GM23338 (cell line): ENCODE measurements around the gene ZDHHC20. TPM values are rescaled to one million over a fixed set of nuclear protein-coding genes. Genes with fewer than 3 reads are reported as not detected.

Experiments used
- ATAC-seq: fragments of 200-7000 bp; cut with Tn5 transposase; 3 replicates; pipeline ENCODE4 v1.9.1; 2020
- DNase-seq: peaks from one replicate; pipeline ENCODE4 v3.0.0-alpha.2; 2015; ENCODE audit warnings: low spot score
- H2AFZ ChIP-seq: fragments of 200-600 bp; sonication (generic); 2 replicates; pipeline ENCODE4 v1.8.0; 2016; ENCODE audit warnings: antibody characterized with exemption, mild to moderate bottlenecking, moderate library complexity
- H3F3A ChIP-seq: fragments of 200-600 bp; sonication (generic); replicated peaks from 2 replicates; pipeline ENCODE4 v1.8.0; 2017; ENCODE audit warnings: antibody characterized with exemption, mixed run types, low read depth
- H3K27ac ChIP-seq: fragments of 200-600 bp; sonication (generic); 2 replicates; pipeline ENCODE4 v1.6.1; 2016; ENCODE audit warnings: low read depth
- H3K27me3 ChIP-seq: fragments of 200-600 bp; sonication (generic); 2 replicates; pipeline ENCODE4 v1.8.0; 2016; ENCODE audit warnings: mild to moderate bottlenecking, mixed run types, moderate library complexity; ENCODE audit not compliant: insufficient read depth
- H3K36me3 ChIP-seq: fragments of 200-600 bp; sonication (generic); 2 replicates; pipeline ENCODE4 v1.8.0; 2016; ENCODE audit warnings: mild to moderate bottlenecking; ENCODE audit not compliant: insufficient read depth
- H3K4me1 ChIP-seq: fragments of 200-600 bp; sonication (generic); 2 replicates; pipeline ENCODE4 v1.8.0; 2016; ENCODE audit warnings: mild to moderate bottlenecking, moderate library complexity; ENCODE audit not compliant: insufficient read depth
- H3K4me2 ChIP-seq: fragments of 200-600 bp; sonication (generic); 2 replicates; pipeline ENCODE4 v1.7.1; 2017; ENCODE audit warnings: mixed run types
- H3K4me3 ChIP-seq: fragments of 200-600 bp; sonication (generic); 2 replicates; pipeline ENCODE4 v1.6.1; 2016; ENCODE audit warnings: mixed run types
- H3K79me2 ChIP-seq: fragments of 200-600 bp; sonication (generic); replicated peaks from 2 replicates; pipeline ENCODE4 v1.8.0; 2017; ENCODE audit warnings: mild to moderate bottlenecking; ENCODE audit not compliant: insufficient read depth
- H3K9me2 ChIP-seq: fragments of 200-600 bp; sonication (generic); 2 replicates; pipeline ENCODE4 v1.8.0; 2017; ENCODE audit not compliant: insufficient read depth
- H4K20me1 ChIP-seq: fragments of 200-600 bp; sonication (generic); replicated peaks from 2 replicates; pipeline ENCODE4 v1.8.0; 2017; ENCODE audit warnings: mild to moderate bottlenecking; ENCODE audit not compliant: insufficient read depth
- H3K27ac Mint-ChIP-seq: 2 replicates; pipeline ENCODE4 v1.8.0; 2020; ENCODE audit warnings: inconsistent platforms, mild to moderate bottlenecking, moderate library complexity, mixed read lengths
- H3K27me3 Mint-ChIP-seq: 3 replicates; pipeline ENCODE4 v1.8.0; 2022; ENCODE audit warnings: low read depth, mild to moderate bottlenecking, moderate library complexity, mixed read lengths, inconsistent platforms; ENCODE audit not compliant: insufficient read depth, poor library complexity
- H3K36me3 Mint-ChIP-seq: 3 replicates; pipeline ENCODE4 v1.8.0; 2021; ENCODE audit warnings: low read depth, mild to moderate bottlenecking, inconsistent platforms, moderate library complexity, mixed read lengths
- H3K4me1 Mint-ChIP-seq: 3 replicates; pipeline ENCODE4 v1.8.0; 2020; ENCODE audit warnings: mild to moderate bottlenecking, inconsistent platforms, mixed read lengths
- H3K4me3 Mint-ChIP-seq: 3 replicates; pipeline ENCODE4 v1.8.0; 2021; ENCODE audit warnings: moderate library complexity, mild to moderate bottlenecking, inconsistent platforms, mixed read lengths
- H3K9me3 Mint-ChIP-seq: 3 replicates; pipeline ENCODE4 v1.8.0; 2020; ENCODE audit warnings: moderate library complexity, mild to moderate bottlenecking, inconsistent platforms, mixed read lengths
- CREB1 ChIP-seq: fragments of 250-450 bp; sonication (Bioruptor Pico); IDR thresholded peaks from 2 replicates; pipeline ENCODE4 v1.5.0; 2020; ENCODE audit warnings: low read depth, mild to moderate bottlenecking, moderate library complexity
- STAT1 ChIP-seq: IDR thresholded peaks from one replicate; pipeline ENCODE4 v1.6.1; 2016; ENCODE audit warnings: antibody characterized with exemption; ENCODE audit not compliant: unreplicated experiment
- ZNF114 ChIP-seq: fragments of 250-450 bp; sonication (Bioruptor Pico); IDR thresholded peaks from 2 replicates; pipeline ENCODE4 v1.5.0; 2020; ENCODE audit warnings: mild to moderate bottlenecking, moderate library complexity
- polyA plus RNA-seq: library from polyadenylated mRNA; unstranded; fragments of >200 nt; fragmentation: Nextera tagmentation; extraction: Ambion mirVana; gene quantifications from 2 replicates; pipeline ENCODE4 v1.2.1, GENCODE V29; 2016
- total RNA-seq: library from RNA; depleted of rRNA; stranded (reverse); fragments of >200 nt; shearing (Covaris generic); gene quantifications from 2 replicates; pipeline ENCODE4 v1.2.3, GENCODE V29; 2014
- TF ChIP-seq, protein P1 (sequence below): IDR thresholded peaks from 2 replicates; pipeline ENCODE4 v1.6.1; 2016; ENCODE audit warnings: antibody characterized with exemption
- TF ChIP-seq, protein P2 (sequence below): IDR thresholded peaks from one replicate; pipeline ENCODE4 v1.6.1; 2018; ENCODE audit warnings: antibody characterized with exemption; ENCODE audit not compliant: unreplicated experiment

The ZDHHC20 gene
- total and polyA plus RNA-seq, 2 experiments from 2014 or later, result 37.7 to 119 TPM

- no peaks in the 10 kb centered on the region for H3K27me3 ChIP-seq
- H3F3A ChIP-seq, result no peaks in the 10 kb centered on the region
- no peak overlapping the region for H3K27ac Mint-ChIP-seq
- no peak for TF ChIP-seq STAT1
- peaks cover 22% of the 10 kb centered on the region for H3K4me1 Mint-ChIP-seq
- H3K4me3 Mint-ChIP-seq, result no peak overlapping the region
- no peaks in the 10 kb centered on the region for H4K20me1 ChIP-seq
- peaks cover 17% of the 10 kb centered on the region for H3K27me3 Mint-ChIP-seq
- no peak overlapping the region for H3K27ac ChIP-seq
- H3K36me3 ChIP-seq, result no peaks in the 10 kb centered on the region
- no peak overlapping the region for H3K4me2 ChIP-seq
- ATAC-seq (no peak), DNase-seq (no peak)
- no peak overlapping the region for H2AFZ ChIP-seq
- no peaks in the 10 kb centered on the region for H3K79me2 ChIP-seq
- peaks cover 3% of the 10 kb centered on the region; the same call in 1 of the 2 replicates for H3K4me1 ChIP-seq
- no peaks in the 10 kb centered on the region for H3K9me3 Mint-ChIP-seq
- no peak overlapping the region for H3K4me3 ChIP-seq
- no peaks in the 10 kb centered on the region for H3K9me2 ChIP-seq
- no peaks in the 10 kb centered on the region for H3K36me3 Mint-ChIP-seq
Measured at GRCh38 chr13:21342699-21343442, 116.2 kb downstream of the ZDHHC20 start.

GRCh38 chr13:21341637-21342422 lies 117.3 kb downstream of the ZDHHC20 start:
- Histone ChIP-seq H2AFZ (no peak overlapping the region), H3K9me2 (no peaks in the 10 kb centered on the region), H3K79me2 (no peaks in the 10 kb centered on the region), H4K20me1 (no peaks in the 10 kb centered on the region), H3K4me2 (no peak overlapping the region), H3K27ac (no peak overlapping the region), H3K4me3 (no peak overlapping the region), H3K4me1 (peaks cover 4% of the 10 kb centered on the region; the same call in 1 of the 2 replicates), H3K27me3 (no peaks in the 10 kb centered on the region), H3F3A (no peaks in the 10 kb centered on the region), H3K36me3 (no peaks in the 10 kb centered on the region)
- peaks cover 19% of the 10 kb centered on the region for H3K27me3 Mint-ChIP-seq
- ATAC-seq (peak; percentile 31), DNase-seq (no peak)
- no peak overlapping the region for H3K4me3 Mint-ChIP-seq
- H3K36me3 Mint-ChIP-seq, result no peaks in the 10 kb centered on the region
- no peaks in the 10 kb centered on the region for H3K9me3 Mint-ChIP-seq
- TF ChIP-seq, protein P1, sequence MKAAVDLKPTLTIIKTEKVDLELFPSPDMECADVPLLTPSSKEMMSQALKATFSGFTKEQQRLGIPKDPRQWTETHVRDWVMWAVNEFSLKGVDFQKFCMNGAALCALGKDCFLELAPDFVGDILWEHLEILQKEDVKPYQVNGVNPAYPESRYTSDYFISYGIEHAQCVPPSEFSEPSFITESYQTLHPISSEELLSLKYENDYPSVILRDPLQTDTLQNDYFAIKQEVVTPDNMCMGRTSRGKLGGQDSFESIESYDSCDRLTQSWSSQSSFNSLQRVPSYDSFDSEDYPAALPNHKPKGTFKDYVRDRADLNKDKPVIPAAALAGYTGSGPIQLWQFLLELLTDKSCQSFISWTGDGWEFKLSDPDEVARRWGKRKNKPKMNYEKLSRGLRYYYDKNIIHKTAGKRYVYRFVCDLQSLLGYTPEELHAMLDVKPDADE, result no peak
- TF ChIP-seq ZNF114 (CRISPR knock-in tag) (no peak), CREB1 (CRISPR knock-in tag) (no peak)
- TF ChIP-seq, protein P2, sequence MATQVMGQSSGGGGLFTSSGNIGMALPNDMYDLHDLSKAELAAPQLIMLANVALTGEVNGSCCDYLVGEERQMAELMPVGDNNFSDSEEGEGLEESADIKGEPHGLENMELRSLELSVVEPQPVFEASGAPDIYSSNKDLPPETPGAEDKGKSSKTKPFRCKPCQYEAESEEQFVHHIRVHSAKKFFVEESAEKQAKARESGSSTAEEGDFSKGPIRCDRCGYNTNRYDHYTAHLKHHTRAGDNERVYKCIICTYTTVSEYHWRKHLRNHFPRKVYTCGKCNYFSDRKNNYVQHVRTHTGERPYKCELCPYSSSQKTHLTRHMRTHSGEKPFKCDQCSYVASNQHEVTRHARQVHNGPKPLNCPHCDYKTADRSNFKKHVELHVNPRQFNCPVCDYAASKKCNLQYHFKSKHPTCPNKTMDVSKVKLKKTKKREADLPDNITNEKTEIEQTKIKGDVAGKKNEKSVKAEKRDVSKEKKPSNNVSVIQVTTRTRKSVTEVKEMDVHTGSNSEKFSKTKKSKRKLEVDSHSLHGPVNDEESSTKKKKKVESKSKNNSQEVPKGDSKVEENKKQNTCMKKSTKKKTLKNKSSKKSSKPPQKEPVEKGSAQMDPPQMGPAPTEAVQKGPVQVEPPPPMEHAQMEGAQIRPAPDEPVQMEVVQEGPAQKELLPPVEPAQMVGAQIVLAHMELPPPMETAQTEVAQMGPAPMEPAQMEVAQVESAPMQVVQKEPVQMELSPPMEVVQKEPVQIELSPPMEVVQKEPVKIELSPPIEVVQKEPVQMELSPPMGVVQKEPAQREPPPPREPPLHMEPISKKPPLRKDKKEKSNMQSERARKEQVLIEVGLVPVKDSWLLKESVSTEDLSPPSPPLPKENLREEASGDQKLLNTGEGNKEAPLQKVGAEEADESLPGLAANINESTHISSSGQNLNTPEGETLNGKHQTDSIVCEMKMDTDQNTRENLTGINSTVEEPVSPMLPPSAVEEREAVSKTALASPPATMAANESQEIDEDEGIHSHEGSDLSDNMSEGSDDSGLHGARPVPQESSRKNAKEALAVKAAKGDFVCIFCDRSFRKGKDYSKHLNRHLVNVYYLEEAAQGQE, result no peak
- peaks cover 32% of the 10 kb centered on the region for H3K4me1 Mint-ChIP-seq
- no peak overlapping the region for H3K27ac Mint-ChIP-seq
